ENCODE results near the gene XPR1. TPM values are rescaled to one million over a fixed set of nuclear protein-coding genes. Genes with fewer than 3 reads are reported as not detected.

The XPR1 gene
- total RNA-seq, 1 experiment from 2014 or later = 39.7 TPM

DNA sequence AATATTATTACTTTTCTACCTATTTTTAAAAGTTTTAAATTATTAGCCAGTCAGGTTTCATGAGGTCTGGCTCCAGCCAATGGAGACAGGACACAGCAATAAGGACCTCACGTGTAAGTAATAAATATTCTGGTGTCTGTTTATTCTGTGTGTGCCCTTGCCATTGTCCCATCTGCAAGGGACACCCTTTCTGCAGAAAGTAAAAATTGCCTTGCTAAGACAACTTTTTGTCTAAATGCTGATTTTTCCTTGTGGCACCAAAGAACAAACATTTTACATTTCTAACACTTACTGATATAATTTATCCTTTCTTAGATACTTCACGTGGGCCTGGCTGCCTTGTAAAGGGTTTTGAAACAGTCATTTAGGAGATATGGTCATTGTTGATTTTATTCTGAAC, 43.7 kb upstream of the XPR1 start:
- peaks cover 32% of the 10 kb centered on the region for H3K4me1 Mint-ChIP-seq (ENCODE audit: insufficient read depth, unreplicated experiment)

DNA sequence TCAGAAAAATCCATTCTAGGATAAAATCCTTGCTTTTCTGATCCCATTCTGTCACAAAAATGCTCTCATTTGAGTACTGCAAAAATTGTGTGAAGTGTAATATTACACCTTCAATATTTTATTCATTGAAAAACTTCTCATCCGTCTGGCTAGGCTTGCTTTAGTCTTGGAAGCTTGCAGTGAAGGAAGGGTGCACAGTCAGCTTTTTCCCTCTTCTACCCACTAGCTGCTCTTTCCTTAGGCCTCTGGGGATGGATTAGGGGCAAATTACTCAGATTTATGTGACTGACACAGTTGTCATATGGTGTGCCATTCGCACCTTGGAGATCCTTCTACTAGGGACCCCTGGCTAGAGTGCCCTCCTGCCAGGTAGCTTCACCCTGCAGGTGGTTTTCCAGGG, 40.9 kb upstream of the XPR1 start:
- Mint-ChIP-seq H3K4me3 (ENCODE audit: unreplicated experiment) (no peak overlapping the region), H3K4me1 (ENCODE audit: insufficient read depth, unreplicated experiment) (peaks cover 15% of the 10 kb centered on the region), H3K27ac (ENCODE audit: low read depth, unreplicated experiment) (no peak overlapping the region), H3K27me3 (ENCODE audit: insufficient read depth, unreplicated experiment) (no peaks in the 10 kb centered on the region), H3K36me3 (ENCODE audit: insufficient read depth, unreplicated experiment) (no peaks in the 10 kb centered on the region), H3K9me3 (ENCODE audit: unreplicated experiment) (no peaks in the 10 kb centered on the region)
- TF ChIP-seq, protein P1, sequence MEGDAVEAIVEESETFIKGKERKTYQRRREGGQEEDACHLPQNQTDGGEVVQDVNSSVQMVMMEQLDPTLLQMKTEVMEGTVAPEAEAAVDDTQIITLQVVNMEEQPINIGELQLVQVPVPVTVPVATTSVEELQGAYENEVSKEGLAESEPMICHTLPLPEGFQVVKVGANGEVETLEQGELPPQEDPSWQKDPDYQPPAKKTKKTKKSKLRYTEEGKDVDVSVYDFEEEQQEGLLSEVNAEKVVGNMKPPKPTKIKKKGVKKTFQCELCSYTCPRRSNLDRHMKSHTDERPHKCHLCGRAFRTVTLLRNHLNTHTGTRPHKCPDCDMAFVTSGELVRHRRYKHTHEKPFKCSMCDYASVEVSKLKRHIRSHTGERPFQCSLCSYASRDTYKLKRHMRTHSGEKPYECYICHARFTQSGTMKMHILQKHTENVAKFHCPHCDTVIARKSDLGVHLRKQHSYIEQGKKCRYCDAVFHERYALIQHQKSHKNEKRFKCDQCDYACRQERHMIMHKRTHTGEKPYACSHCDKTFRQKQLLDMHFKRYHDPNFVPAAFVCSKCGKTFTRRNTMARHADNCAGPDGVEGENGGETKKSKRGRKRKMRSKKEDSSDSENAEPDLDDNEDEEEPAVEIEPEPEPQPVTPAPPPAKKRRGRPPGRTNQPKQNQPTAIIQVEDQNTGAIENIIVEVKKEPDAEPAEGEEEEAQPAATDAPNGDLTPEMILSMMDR (IDR thresholded peaks at IDR 0.05; ENCODE audit: unreplicated experiment) = no peak
- intact Hi-C loops (cut with micrococcal nuclease) = no loop called here
- BruUV-seq (replicated peaks) = no TSS peak
- DNase-seq (ENCODE audit: unreplicated experiment) = no peak
- CTCF ChIA-PET = interaction anchor here (0.7 to 1.6 kb wide), 5 partner anchors 18 to 554 kb away, joined by 3 to 5 read pairs (median 3); no protein-coding TSS in a partner anchor
- POLR2A ChIA-PET = interaction anchor here (0.6 kb wide), 1 partner anchor 80 kb away, joined by 3 read pairs; no protein-coding TSS in a partner anchor

More for the DNA sequence above, 43.7 kb upstream of the XPR1 start:
- intact Hi-C loops (cut with micrococcal nuclease) = no loop called here
- Mint-ChIP-seq H3K9me3 (ENCODE audit: unreplicated experiment) (peaks cover 7% of the 10 kb centered on the region), H3K36me3 (ENCODE audit: insufficient read depth, unreplicated experiment) (no peaks in the 10 kb centered on the region), H3K27ac (ENCODE audit: low read depth, unreplicated experiment) (peak overlapping the region; percentile 50), H3K27me3 (ENCODE audit: insufficient read depth, unreplicated experiment) (no peaks in the 10 kb centered on the region), H3K4me3 (ENCODE audit: unreplicated experiment) (no peak overlapping the region)
- CTCF ChIA-PET = interaction anchor here (0.6 to 1.3 kb wide), 3 partner anchors 16 to 289 kb away, joined by 3 read pairs; no protein-coding TSS in a partner anchor
- no peak for DNase-seq (ENCODE audit: unreplicated experiment)
- TF ChIP-seq, protein P1 (IDR thresholded peaks at IDR 0.05; ENCODE audit: unreplicated experiment) = no peak
- POLR2A ChIA-PET = interaction anchor here (0.6 to 1.7 kb wide), 3 partner anchors 43 to 72 kb away, joined by 3 to 4 read pairs (median 3); partner anchors contain the start of gene XPR1
- BruUV-seq (replicated peaks) = no TSS peak

DNA sequence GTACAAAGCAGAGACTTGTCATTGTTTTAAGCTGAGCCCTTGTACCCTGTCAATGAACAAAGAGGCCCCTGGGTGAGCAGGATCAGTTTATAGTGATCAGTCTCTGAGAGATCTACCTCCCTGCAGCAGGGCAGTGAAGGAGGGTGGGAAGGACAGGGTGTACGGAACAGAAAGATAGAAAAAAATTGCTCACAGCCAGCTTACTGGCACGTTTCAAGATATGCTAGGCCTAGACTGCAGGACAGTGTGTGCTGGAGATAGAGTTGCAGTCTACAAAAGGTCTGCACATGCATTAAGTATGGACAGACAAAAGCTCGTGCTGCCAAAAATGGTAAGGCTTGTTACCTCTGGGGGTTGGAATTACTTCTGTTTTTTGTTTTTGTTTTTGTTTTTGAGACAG, 38.4 kb upstream of the XPR1 start:
- no TSS peak for BruUV-seq (replicated peaks)
- no peak for DNase-seq (ENCODE audit: unreplicated experiment)
- Mint-ChIP-seq H3K4me3 (ENCODE audit: unreplicated experiment) (no peak overlapping the region), H3K9me3 (ENCODE audit: unreplicated experiment) (no peaks in the 10 kb centered on the region), H3K4me1 (ENCODE audit: insufficient read depth, unreplicated experiment) (no peaks in the 10 kb centered on the region), H3K27ac (ENCODE audit: low read depth, unreplicated experiment) (no peak overlapping the region), H3K27me3 (ENCODE audit: insufficient read depth, unreplicated experiment) (no peaks in the 10 kb centered on the region), H3K36me3 (ENCODE audit: insufficient read depth, unreplicated experiment) (no peaks in the 10 kb centered on the region)
- intact Hi-C loops (cut with micrococcal nuclease) = no loop called here
- CTCF ChIA-PET = interaction anchor here (0.6 to 2.0 kb wide), 5 partner anchors 13 to 334 kb away, joined by 3 to 4 read pairs (median 3); no protein-coding TSS in a partner anchor
- TF ChIP-seq, protein P1 (IDR thresholded peaks at IDR 0.05; ENCODE audit: unreplicated experiment) = no peak
- POLR2A ChIA-PET = interaction anchor here (1.0 to 2.9 kb wide), 4 partner anchors 7 to 38 kb away, joined by 3 to 21 read pairs (median 4); no protein-coding TSS in a partner anchor

DNA sequence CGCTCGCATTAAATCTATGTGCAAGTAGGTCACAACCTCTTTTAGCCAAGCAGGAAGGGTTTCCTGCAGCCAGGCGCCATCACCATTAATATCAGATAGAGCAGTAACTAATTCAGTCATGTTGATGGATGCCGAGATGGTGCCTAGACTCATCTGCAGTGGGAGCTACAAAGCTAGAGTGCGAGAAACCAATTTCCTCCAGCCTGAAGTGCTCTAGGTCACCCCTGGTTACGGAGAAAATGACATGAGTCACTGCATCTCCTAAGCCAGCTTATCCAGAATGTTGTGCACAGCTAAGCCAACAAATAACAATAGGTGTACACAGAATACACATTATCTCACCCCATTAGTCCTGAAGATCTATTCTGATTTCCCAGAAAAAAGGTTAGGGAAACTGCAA, 37.1 kb upstream of the XPR1 start:
- TF ChIP-seq, protein P1 (IDR thresholded peaks at IDR 0.05; ENCODE audit: unreplicated experiment) = no peak
- no peaks in the 10 kb centered on the region for H3K36me3 Mint-ChIP-seq (ENCODE audit: insufficient read depth, unreplicated experiment)
- no peak overlapping the region for H3K4me3 Mint-ChIP-seq (ENCODE audit: unreplicated experiment)
- no peaks in the 10 kb centered on the region for H3K27me3 Mint-ChIP-seq (ENCODE audit: insufficient read depth, unreplicated experiment)
- CTCF ChIA-PET = interaction anchor here (0.6 kb wide), 1 partner anchor 245 kb away, joined by 3 read pairs; no protein-coding TSS in a partner anchor
- intact Hi-C loops (cut with micrococcal nuclease) = no loop called here
- H3K4me1 Mint-ChIP-seq (ENCODE audit: insufficient read depth, unreplicated experiment) = no peaks in the 10 kb centered on the region
- no peak overlapping the region for H3K27ac Mint-ChIP-seq (ENCODE audit: low read depth, unreplicated experiment)
- no peaks in the 10 kb centered on the region for H3K9me3 Mint-ChIP-seq (ENCODE audit: unreplicated experiment)
- POLR2A ChIA-PET = interaction anchor here (2.9 kb wide), 1 partner anchor 9 kb away, joined by 21 read pairs; no protein-coding TSS in a partner anchor
- DNase-seq (ENCODE audit: unreplicated experiment) = no peak
- BruUV-seq (replicated peaks) = no TSS peak
